GM23338 (cell line): ENCODE results near the gene NCCRP1. TPM values are rescaled to one million over a fixed set of nuclear protein-coding genes. Genes with fewer than 3 reads are reported as not detected.
A peak's percentile ranks its signal among the peaks of the same experiment; 100 is the strongest.

Experiments used
- ATAC-seq: fragments of 200-7000 bp; cut with Tn5 transposase; 3 replicates; pipeline ENCODE4 v1.9.1; 2020
- DNase-seq: peaks from one replicate; pipeline ENCODE4 v3.0.0-alpha.2; 2015; ENCODE audit warnings: low spot score
- H2AFZ ChIP-seq: fragments of 200-600 bp; sonication (generic); 2 replicates; pipeline ENCODE4 v1.8.0; 2016; ENCODE audit warnings: antibody characterized with exemption, mild to moderate bottlenecking, moderate library complexity
- H3F3A ChIP-seq: fragments of 200-600 bp; sonication (generic); replicated peaks from 2 replicates; pipeline ENCODE4 v1.8.0; 2017; ENCODE audit warnings: antibody characterized with exemption, mixed run types, low read depth
- H3K27ac ChIP-seq: fragments of 200-600 bp; sonication (generic); 2 replicates; pipeline ENCODE4 v1.6.1; 2016; ENCODE audit warnings: low read depth
- H3K27me3 ChIP-seq: fragments of 200-600 bp; sonication (generic); 2 replicates; pipeline ENCODE4 v1.8.0; 2016; ENCODE audit warnings: mild to moderate bottlenecking, mixed run types, moderate library complexity; ENCODE audit not compliant: insufficient read depth
- H3K36me3 ChIP-seq: fragments of 200-600 bp; sonication (generic); 2 replicates; pipeline ENCODE4 v1.8.0; 2016; ENCODE audit warnings: mild to moderate bottlenecking; ENCODE audit not compliant: insufficient read depth
- H3K4me1 ChIP-seq: fragments of 200-600 bp; sonication (generic); 2 replicates; pipeline ENCODE4 v1.8.0; 2016; ENCODE audit warnings: mild to moderate bottlenecking, moderate library complexity; ENCODE audit not compliant: insufficient read depth
- H3K4me2 ChIP-seq: fragments of 200-600 bp; sonication (generic); 2 replicates; pipeline ENCODE4 v1.7.1; 2017; ENCODE audit warnings: mixed run types
- H3K4me3 ChIP-seq: fragments of 200-600 bp; sonication (generic); 2 replicates; pipeline ENCODE4 v1.6.1; 2016; ENCODE audit warnings: mixed run types
- H3K79me2 ChIP-seq: fragments of 200-600 bp; sonication (generic); replicated peaks from 2 replicates; pipeline ENCODE4 v1.8.0; 2017; ENCODE audit warnings: mild to moderate bottlenecking; ENCODE audit not compliant: insufficient read depth
- H3K9me2 ChIP-seq: fragments of 200-600 bp; sonication (generic); 2 replicates; pipeline ENCODE4 v1.8.0; 2017; ENCODE audit not compliant: insufficient read depth
- H4K20me1 ChIP-seq: fragments of 200-600 bp; sonication (generic); replicated peaks from 2 replicates; pipeline ENCODE4 v1.8.0; 2017; ENCODE audit warnings: mild to moderate bottlenecking; ENCODE audit not compliant: insufficient read depth
- H3K27ac Mint-ChIP-seq: 2 replicates; pipeline ENCODE4 v1.8.0; 2020; ENCODE audit warnings: inconsistent platforms, mild to moderate bottlenecking, moderate library complexity, mixed read lengths
- H3K27me3 Mint-ChIP-seq: 3 replicates; pipeline ENCODE4 v1.8.0; 2022; ENCODE audit warnings: low read depth, mild to moderate bottlenecking, moderate library complexity, mixed read lengths, inconsistent platforms; ENCODE audit not compliant: insufficient read depth, poor library complexity
- H3K36me3 Mint-ChIP-seq: 3 replicates; pipeline ENCODE4 v1.8.0; 2021; ENCODE audit warnings: low read depth, mild to moderate bottlenecking, inconsistent platforms, moderate library complexity, mixed read lengths
- H3K4me1 Mint-ChIP-seq: 3 replicates; pipeline ENCODE4 v1.8.0; 2020; ENCODE audit warnings: mild to moderate bottlenecking, inconsistent platforms, mixed read lengths
- H3K4me3 Mint-ChIP-seq: 3 replicates; pipeline ENCODE4 v1.8.0; 2021; ENCODE audit warnings: moderate library complexity, mild to moderate bottlenecking, inconsistent platforms, mixed read lengths
- H3K9me3 Mint-ChIP-seq: 3 replicates; pipeline ENCODE4 v1.8.0; 2020; ENCODE audit warnings: moderate library complexity, mild to moderate bottlenecking, inconsistent platforms, mixed read lengths
- CREB1 ChIP-seq: fragments of 250-450 bp; sonication (Bioruptor Pico); IDR thresholded peaks from 2 replicates; pipeline ENCODE4 v1.5.0; 2020; ENCODE audit warnings: low read depth, mild to moderate bottlenecking, moderate library complexity
- ETS1 ChIP-seq: IDR thresholded peaks from 2 replicates; pipeline ENCODE4 v1.6.1; 2016; ENCODE audit warnings: antibody characterized with exemption
- EZH2 ChIP-seq: fragments of 200-600 bp; sonication (generic); IDR thresholded peaks from one replicate; pipeline ENCODE4 v1.8.0; 2017; ENCODE audit warnings: antibody characterized with exemption, mild to moderate bottlenecking, low read depth; ENCODE audit not compliant: unreplicated experiment
- EZH2phosphoT487 ChIP-seq: fragments of 200-600 bp; sonication (generic); IDR thresholded peaks from one replicate; pipeline ENCODE4 v1.8.1; 2018; ENCODE audit warnings: antibody characterized with exemption; ENCODE audit not compliant: unreplicated experiment
- JUNB ChIP-seq: IDR thresholded peaks from one replicate; pipeline ENCODE4 v1.6.1; 2016; ENCODE audit warnings: antibody characterized with exemption; ENCODE audit not compliant: unreplicated experiment
- NANOG ChIP-seq: IDR thresholded peaks from 2 replicates; pipeline ENCODE4 v1.6.1; 2016; ENCODE audit warnings: antibody characterized with exemption, borderline replicate concordance
- POLR2AphosphoS5 ChIP-seq: IDR thresholded peaks from 2 replicates; pipeline ENCODE4 v1.6.1; 2016; ENCODE audit warnings: antibody characterized with exemption, low read depth
- REST ChIP-seq: IDR thresholded peaks from one replicate; pipeline ENCODE4 v1.6.1; 2018; ENCODE audit warnings: antibody characterized with exemption; ENCODE audit not compliant: unreplicated experiment
- STAT1 ChIP-seq: IDR thresholded peaks from one replicate; pipeline ENCODE4 v1.6.1; 2016; ENCODE audit warnings: antibody characterized with exemption; ENCODE audit not compliant: unreplicated experiment
- ZNF114 ChIP-seq: fragments of 250-450 bp; sonication (Bioruptor Pico); IDR thresholded peaks from 2 replicates; pipeline ENCODE4 v1.5.0; 2020; ENCODE audit warnings: mild to moderate bottlenecking, moderate library complexity
- ZNF331 ChIP-seq: fragments of 250-450 bp; sonication (Bioruptor Pico); IDR thresholded peaks from 2 replicates; pipeline ENCODE4 v1.5.0; 2020; ENCODE audit warnings: low read depth, mild to moderate bottlenecking, moderate library complexity
- polyA plus RNA-seq: library from polyadenylated mRNA; unstranded; fragments of >200 nt; fragmentation: Nextera tagmentation; extraction: Ambion mirVana; gene quantifications from 2 replicates; pipeline ENCODE4 v1.2.1, GENCODE V29; 2016
- total RNA-seq: library from RNA; depleted of rRNA; stranded (reverse); fragments of >200 nt; shearing (Covaris generic); gene quantifications from 2 replicates; pipeline ENCODE4 v1.2.3, GENCODE V29; 2014
- TF ChIP-seq, protein P1 (sequence below), 2 experiments: fragments of 200-600 bp in 1 of 2; sonication (generic) in 1 of 2; conservative IDR thresholded peaks; 2 replicates each; pipeline versions ENCODE4 v1.5.1 to v1.6.1; 2016 to 2017; ENCODE audit warnings: antibody characterized with exemption in 2 of 2, low read depth in 2 of 2, mild to moderate bottlenecking in 2 of 2, moderate library complexity in 1 of 2

The NCCRP1 gene
- total and polyA plus RNA-seq, 2 experiments from 2014 or later = 3.6 to 6.2 TPM

DNA sequence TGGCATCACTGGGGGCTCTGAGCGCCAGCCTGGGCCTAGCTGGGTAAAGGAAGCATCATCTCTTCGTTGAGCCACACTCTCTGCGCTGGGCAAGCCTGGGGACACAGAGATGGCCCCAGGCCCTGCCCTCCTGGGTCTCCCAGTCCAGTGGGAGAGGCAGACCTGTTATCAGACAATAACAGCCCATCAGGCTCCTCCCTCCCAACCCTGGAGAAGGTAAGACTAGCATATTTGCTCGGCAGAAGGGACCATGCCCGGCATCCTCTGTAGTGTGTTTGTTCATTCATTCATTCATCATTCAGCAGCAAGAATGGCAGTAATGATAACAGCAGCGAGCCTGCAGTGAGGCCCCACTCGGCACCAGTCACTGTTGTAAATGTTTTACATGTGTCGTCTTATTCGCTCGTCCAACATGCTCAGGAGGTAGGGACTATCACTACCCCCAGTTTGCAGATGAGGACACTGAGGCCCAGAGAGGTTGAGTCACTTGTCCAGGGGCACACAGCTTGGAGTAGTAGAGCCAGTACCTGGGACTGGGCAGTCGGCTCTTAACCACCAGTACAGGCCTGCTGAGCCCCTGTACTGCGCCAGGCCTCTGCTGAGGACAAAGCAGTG, 38.0 kb upstream of the NCCRP1 start:
- Histone ChIP-seq H3K36me3 (no peaks in the 10 kb centered on the region), H3K9me2 (no peaks in the 10 kb centered on the region), H4K20me1 (peaks cover 5% of the 10 kb centered on the region; the same call in 1 of the 2 replicates), H2AFZ (no peak overlapping the region), H3K4me2 (no peak overlapping the region), H3K79me2 (peaks cover 42% of the 10 kb centered on the region), H3K4me1 (peaks cover 17% of the 10 kb centered on the region), H3K27me3 (no peaks in the 10 kb centered on the region), H3K27ac (no peak overlapping the region), H3K4me3 (no peak overlapping the region), H3F3A (no peaks in the 10 kb centered on the region)
- Mint-ChIP-seq H3K9me3 (no peaks in the 10 kb centered on the region; the same call in 1 of the 3 replicates), H3K27ac (no peak overlapping the region), H3K27me3 (peaks cover 12% of the 10 kb centered on the region), H3K36me3 (no peaks in the 10 kb centered on the region; the same call in 1 of the 3 replicates), H3K4me1 (peaks cover 46% of the 10 kb centered on the region), H3K4me3 (no peak overlapping the region)
- TF ChIP-seq ZNF331 (no peak), STAT1 (no peak), EZH2 (no peak), POLR2AphosphoS5 (no peak), CREB1 (CRISPR knock-in tag) (no peak), NANOG (no peak), ZNF114 (no peak), REST (no peak)
- TF ChIP-seq, protein P1, sequence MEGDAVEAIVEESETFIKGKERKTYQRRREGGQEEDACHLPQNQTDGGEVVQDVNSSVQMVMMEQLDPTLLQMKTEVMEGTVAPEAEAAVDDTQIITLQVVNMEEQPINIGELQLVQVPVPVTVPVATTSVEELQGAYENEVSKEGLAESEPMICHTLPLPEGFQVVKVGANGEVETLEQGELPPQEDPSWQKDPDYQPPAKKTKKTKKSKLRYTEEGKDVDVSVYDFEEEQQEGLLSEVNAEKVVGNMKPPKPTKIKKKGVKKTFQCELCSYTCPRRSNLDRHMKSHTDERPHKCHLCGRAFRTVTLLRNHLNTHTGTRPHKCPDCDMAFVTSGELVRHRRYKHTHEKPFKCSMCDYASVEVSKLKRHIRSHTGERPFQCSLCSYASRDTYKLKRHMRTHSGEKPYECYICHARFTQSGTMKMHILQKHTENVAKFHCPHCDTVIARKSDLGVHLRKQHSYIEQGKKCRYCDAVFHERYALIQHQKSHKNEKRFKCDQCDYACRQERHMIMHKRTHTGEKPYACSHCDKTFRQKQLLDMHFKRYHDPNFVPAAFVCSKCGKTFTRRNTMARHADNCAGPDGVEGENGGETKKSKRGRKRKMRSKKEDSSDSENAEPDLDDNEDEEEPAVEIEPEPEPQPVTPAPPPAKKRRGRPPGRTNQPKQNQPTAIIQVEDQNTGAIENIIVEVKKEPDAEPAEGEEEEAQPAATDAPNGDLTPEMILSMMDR (conservative IDR thresholded peaks at IDR 0.05; ENCODE audit: low read depth in 2 of 2) = no peak
- DNase-seq (no peak), ATAC-seq (no peak)

GRCh38 chr19:39160523-39160861, 36.3 kb upstream of the NCCRP1 start:
- no peak overlapping the region for H2AFZ ChIP-seq
- H3K27me3 Mint-ChIP-seq = peaks cover 13% of the 10 kb centered on the region
- no peaks in the 10 kb centered on the region for H3K36me3 ChIP-seq
- no peak overlapping the region for H3K4me3 ChIP-seq
- H3K27ac Mint-ChIP-seq = 0 out of 2 replicates have a peak overlapping the region, but pooled peaks have one; percentile 24
- peaks cover 3% of the 10 kb centered on the region; the same call in 1 of the 2 replicates for H3K4me1 ChIP-seq
- no peaks in the 10 kb centered on the region for H3F3A ChIP-seq
- DNase-seq (no peak), ATAC-seq (no peak)
- peaks cover 38% of the 10 kb centered on the region for H3K79me2 ChIP-seq
- no peaks in the 10 kb centered on the region; the same call in 2 of the 3 replicates for H3K36me3 Mint-ChIP-seq
- H3K27ac ChIP-seq = no peak overlapping the region
- H3K27me3 ChIP-seq = no peaks in the 10 kb centered on the region
- no peak overlapping the region for H3K4me3 Mint-ChIP-seq
- H4K20me1 ChIP-seq = peaks cover 5% of the 10 kb centered on the region; the same call in 1 of the 2 replicates
- H3K9me2 ChIP-seq = no peaks in the 10 kb centered on the region
- peaks cover 29% of the 10 kb centered on the region for H3K4me1 Mint-ChIP-seq
- no peak overlapping the region for H3K4me2 ChIP-seq
- H3K9me3 Mint-ChIP-seq = no peaks in the 10 kb centered on the region
- TF ChIP-seq EZH2 = no peak
- TF ChIP-seq NANOG = no peak
- no peak for TF ChIP-seq CREB1 (CRISPR knock-in tag)
- TF ChIP-seq ZNF331 = no peak
- TF ChIP-seq JUNB = no peak
- no peak for TF ChIP-seq EZH2phosphoT487
- no peak for TF ChIP-seq REST
- TF ChIP-seq ETS1 = no peak
